SK-N-SH (cell line): ENCODE results near the gene CD163L1. TPM values are rescaled to one million over a fixed set of nuclear protein-coding genes. Genes with fewer than 3 reads are reported as not detected.

Experiments
- CTCF ChIA-PET: fragments of 300-600, 350-600 bp; formaldehyde crosslinking; extraction: SDS; loops from one replicate; lab custom pipeline; 2021; lab: Yijun Ruan, JAX
- POLR2A ChIA-PET: fragments of 350-600 bp; sonication (Branson Sonifier 250); formaldehyde crosslinking; extraction: SDS; loops from one replicate; lab custom pipeline; 2020; ENCODE audit warnings: antibody characterized with exemption, inconsistent platforms; lab: Yijun Ruan, JAX
- DNase-seq: peaks from one replicate; pipeline ENCODE4 v3.0.0; 2012
- H2AFZ ChIP-seq: fragments of 200-600 bp; sonication (generic); 2 replicates; pipeline ENCODE4 v1.8.1; 2016; ENCODE audit warnings: antibody characterized with exemption, mild to moderate bottlenecking, low read depth
- H3F3A ChIP-seq: fragments of 200-600 bp; sonication (generic); replicated peaks from 2 replicates; pipeline ENCODE3; 2016; ENCODE audit warnings: antibody characterized with exemption, mild to moderate bottlenecking; ENCODE audit not compliant: insufficient read depth
- H3K27ac ChIP-seq, 2 experiments: fragments of 200-500 bp in 1 of 2; fragments of 200-600 bp in 1 of 2; sonication (Bioruptor generic) in 1 of 2; sonication (generic), shearing (Covaris generic) in 1 of 2; 2 replicates each; pipeline versions ENCODE4 v1.5.1 to v1.6.1; 2014 to 2016; ENCODE audit warnings: low read depth in 2 of 2, inconsistent platforms in 1 of 2, low read length in 1 of 2, mild to moderate bottlenecking in 1 of 2, mixed read lengths in 1 of 2
- H3K27me3 ChIP-seq: fragments of 200-600 bp; sonication (generic), shearing (Covaris generic); 2 replicates; pipeline ENCODE4 v1.6.1; 2016; ENCODE audit warnings: mixed run types; ENCODE audit not compliant: insufficient read depth
- H3K36me3 ChIP-seq, 2 experiments: fragments of 200-500 bp in 1 of 2; fragments of 200-600 bp in 1 of 2; sonication (Bioruptor generic) in 1 of 2; sonication (generic) in 1 of 2; replicated peaks in 1 of 2; 2 replicates each; pipeline versions ENCODE3 to v1.5.1; 2014 to 2016; ENCODE audit warnings: low read length in 1 of 2, mild to moderate bottlenecking in 1 of 2; ENCODE audit not compliant: insufficient read depth in 2 of 2, control insufficient read depth in 1 of 2
- H3K4me1 ChIP-seq, 2 experiments: fragments of 200-500 bp in 1 of 2; fragments of 200-600 bp in 1 of 2; sonication (Bioruptor generic) in 1 of 2; sonication (generic), shearing (Covaris generic) in 1 of 2; 2 replicates each; pipeline versions ENCODE4 v1.5.1 to v1.6.1; 2014 to 2016; ENCODE audit warnings: low read depth in 1 of 2, low read length in 1 of 2, mixed run types in 1 of 2; ENCODE audit not compliant: insufficient read depth in 2 of 2, control insufficient read depth in 1 of 2
- H3K4me2 ChIP-seq: fragments of 200-600 bp; sonication (generic), shearing (Covaris generic); 2 replicates; pipeline ENCODE4 v1.6.1; 2017; ENCODE audit warnings: mixed run types
- H3K4me3 ChIP-seq, 2 experiments: fragments of 200-500 bp in 1 of 2; fragments of 200-600 bp in 1 of 2; sonication (Bioruptor generic) in 1 of 2; sonication (generic), shearing (Covaris generic) in 1 of 2; 2 replicates each; pipeline versions ENCODE4 v1.5.1 to v1.8.1; 2014 to 2016; ENCODE audit warnings: low read depth in 2 of 2, inconsistent platforms in 1 of 2, low read length in 1 of 2, mild to moderate bottlenecking in 1 of 2, mixed read lengths in 1 of 2, moderate library complexity in 1 of 2
- H3K79me2 ChIP-seq: fragments of 200-600 bp; sonication (generic); 2 replicates; pipeline ENCODE4 v1.8.1; 2017; ENCODE audit warnings: mild to moderate bottlenecking; ENCODE audit not compliant: insufficient read depth
- H3K9ac ChIP-seq: fragments of 200-600 bp; sonication (generic); 2 replicates; pipeline ENCODE4 v1.6.1; 2017; ENCODE audit warnings: mixed run types
- H3K9me2 ChIP-seq: fragments of 200-600 bp; sonication (generic); 2 replicates; pipeline ENCODE4 v1.6.1; 2017; ENCODE audit warnings: mixed run types
- H3K9me3 ChIP-seq: fragments of 200-600 bp; sonication (generic); 2 replicates; pipeline ENCODE4 v1.6.1; 2017; ENCODE audit warnings: mixed run types, mild to moderate bottlenecking, moderate library complexity
- H4K20me1 ChIP-seq: fragments of 200-600 bp; sonication (generic); 2 replicates; pipeline ENCODE4 v1.6.1; 2017; ENCODE audit warnings: mild to moderate bottlenecking, mixed run types; ENCODE audit not compliant: insufficient read depth
- EP300 ChIP-seq, 2 experiments: IDR thresholded peaks; 2 replicates each; pipeline versions ENCODE4 v1.4.0 to v1.6.1; 2012; ENCODE audit warnings: borderline replicate concordance in 1 of 2, low read depth in 1 of 2, low read length in 1 of 2
- FOXJ3 ChIP-seq: sonication (generic); formaldehyde crosslinking; IDR thresholded peaks from 2 replicates; pipeline ENCODE4 v1.5.1; 2020; ENCODE audit warnings: mild to moderate bottlenecking, missing genetic modification reagents
- GATA2 ChIP-seq: sonication (generic); formaldehyde crosslinking; IDR thresholded peaks from 2 replicates; pipeline ENCODE4 v1.5.0; 2020; ENCODE audit warnings: mild to moderate bottlenecking, missing genetic modification reagents
- MEF2A ChIP-seq: IDR thresholded peaks from 2 replicates; pipeline ENCODE4 v1.4.0; 2012; ENCODE audit warnings: low read depth, borderline replicate concordance
- NFIC ChIP-seq: IDR thresholded peaks from 2 replicates; pipeline ENCODE4 v1.4.0; 2012; ENCODE audit warnings: borderline replicate concordance
- SMC3 ChIP-seq: IDR thresholded peaks from 2 replicates; pipeline ENCODE4 v1.6.1; 2012; ENCODE audit warnings: low read depth, low read length, improper control_type of control experiment
- USF1 ChIP-seq: IDR thresholded peaks from 2 replicates; pipeline ENCODE4 v1.4.0; 2012; ENCODE audit warnings: low read depth, borderline replicate concordance
- WGBS: methylation state at CpG from one replicate; pipeline ENCODE4 v1.1.6; 2017; ENCODE audit warnings: low lambda C conversion rate; 5-methylcytosine and 5-hydroxymethylcytosine counted together
- polyA plus RNA-seq, 3 experiments: library from polyadenylated mRNA; depleted of rRNA; stranded (reverse); fragments of >200 nt; gene quantifications; 2 replicates each; pipeline ENCODE4 v1.2.3, GENCODE V29; 2012

CD163L1 gene
- polyA plus RNA-seq, 1 of the 3 experiments (the other 2 are of a cell fraction), result 0.25 TPM

- CTCF ChIA-PET, result interaction anchor here (1.4 kb wide), 1 partner anchor 165 kb away, joined by 3 read pairs; no protein-coding TSS in a partner anchor
These were observed 133.9 kb downstream of the CD163L1 start for GRCh38 chr12:7310070-7310469.

More at GRCh38 chr12:7310070-7310469, 133.9 kb downstream of the CD163L1 start:
- Histone ChIP-seq H3K4me2 (no peak overlapping the region), H3K27ac (no peak overlapping the region), H3K4me1 (no peaks in the 10 kb centered on the region), H3K9me3 (no peaks in the 10 kb centered on the region), H3K79me2 (no peaks in the 10 kb centered on the region), H3K4me3 (no peak overlapping the region), H3K9ac (no peak overlapping the region), H3K9me2 (no peaks in the 10 kb centered on the region), H3F3A (no peaks in the 10 kb centered on the region), H2AFZ (no peak overlapping the region), H4K20me1 (no peaks in the 10 kb centered on the region), H3K27me3 (no peaks in the 10 kb centered on the region; the same call in 1 of the 2 replicates), H3K36me3 (no peaks in the 10 kb centered on the region)
- WGBS, result 33% methylated on average over 4 of the region's 4 CpGs
- POLR2A ChIA-PET, result no interaction called here
- no peak for DNase-seq
- TF ChIP-seq EP300 (IDR thresholded peaks at IDR 0.05; ENCODE audit: borderline replicate concordance in 1 of 2, low read depth in 1 of 2, low read length in 1 of 2), result no peak
- no peak for TF ChIP-seq SMC3
- no peak for TF ChIP-seq GATA2 (CRISPR knock-in tag)
- no peak for TF ChIP-seq MEF2A
- no peak for TF ChIP-seq FOXJ3 (CRISPR knock-in tag)
- no peak for TF ChIP-seq NFIC
- no peak for TF ChIP-seq USF1

Other genes starting within 250 kb of the CD163L1 start
- not detected in 2 replicates for gene ACSM4, start 140.1 kb downstream of the CD163L1 start, polyA plus RNA-seq (2012; rRNA removed)
- gene CD163, start 59.6 kb upstream of the CD163L1 start, polyA plus RNA-seq (2012; rRNA removed), result 0.03 TPM in 1 of 2 replicates, not detected in the other
- not detected in 2 replicates for gene APOBEC1, start 221.8 kb upstream of the CD163L1 start, polyA plus RNA-seq (2012; rRNA removed)